ENCODE results near the gene GSG1. TPM values are rescaled to one million over a fixed set of nuclear protein-coding genes. Genes with fewer than 3 reads are reported as not detected.

GSG1 gene
- total RNA-seq, 1 experiment from 2014 or later: 0.22 TPM

DNA sequence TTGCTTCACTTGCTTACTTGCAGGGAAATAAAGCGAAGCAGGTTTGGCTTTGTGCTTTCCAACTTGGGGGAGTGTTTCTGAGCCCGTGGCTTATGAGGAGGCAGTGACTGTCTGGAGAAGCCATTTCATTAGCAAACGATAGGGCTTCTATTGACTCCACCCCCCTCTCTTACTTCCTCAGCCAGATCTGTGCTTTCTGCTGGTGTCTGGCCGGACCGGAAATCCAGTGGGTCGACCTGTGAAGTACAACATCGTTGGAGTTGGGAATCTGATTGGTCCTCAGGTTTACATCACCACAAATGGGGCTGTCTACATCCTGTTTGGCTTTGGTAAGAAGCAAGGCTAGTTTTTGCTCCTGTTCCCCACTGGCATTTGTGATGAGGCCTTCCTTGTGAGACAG, 37.0 kb downstream of the GSG1 start:
- Histone ChIP-seq H3T11ph (ENCODE audit: low read length) (no peak overlapping the region), H3K23ac (ENCODE audit: insufficient read length, low read depth, low read length) (no peak overlapping the region), H3K27me3 (ENCODE audit: insufficient read depth, low read length) (no peaks in the 10 kb centered on the region), H3K9ac (ENCODE audit: extremely low read depth, insufficient read length, low read length) (no peak overlapping the region), H2BK120ac (ENCODE audit: low read depth, low read length, poor library complexity, severe bottlenecking) (no peak overlapping the region), H3K23me2 (ENCODE audit: insufficient read length, low read depth, low read length, poor library complexity, severe bottlenecking) (no peaks in the 10 kb centered on the region), H3K14ac (ENCODE audit: insufficient read depth, low read length) (no peak overlapping the region), H2AFZ (ENCODE audit: low read length) (no peak overlapping the region), H3K4me2 (ENCODE audit: insufficient read depth, insufficient read length, low read length) (no peak overlapping the region), H3K4me1 (ENCODE audit: insufficient read depth, low read length) (no peaks in the 10 kb centered on the region), H4K91ac (ENCODE audit: insufficient read length, low read depth, low read length) (no peak overlapping the region), H3K18ac (ENCODE audit: insufficient read length, low read depth, low read length) (no peak overlapping the region), H4K8ac (replicated peaks; ENCODE audit: insufficient read length, low read depth, low read length) (no peak overlapping the region), H2BK5ac (ENCODE audit: insufficient read length, low read length) (no peak overlapping the region), H4K20me1 (ENCODE audit: control insufficient read depth, insufficient read depth, insufficient read length) (no peaks in the 10 kb centered on the region), H3K79me1 (ENCODE audit: insufficient read depth, low read depth, low read length, poor library complexity, severe bottlenecking) (no peaks in the 10 kb centered on the region), H2BK12ac (ENCODE audit: insufficient read length, low read depth, low read length) (no peak overlapping the region), H2AK5ac (ENCODE audit: insufficient read length, low read length) (no peak overlapping the region), H3K79me2 (ENCODE audit: insufficient read depth, low read length) (0 out of 2 replicates have a peak, but pooled peaks cover 2% of the 10 kb centered on the region), H3K27ac (ENCODE audit: insufficient read length, low read depth, low read length) (no peak overlapping the region), H2BK20ac (ENCODE audit: low read depth, low read length, poor library complexity, severe bottlenecking) (no peak overlapping the region), H3K56ac (ENCODE audit: insufficient read length, low read depth, low read length) (no peak overlapping the region), H3K9me3 (ENCODE audit: control insufficient read depth, low read depth, low read length) (no peaks in the 10 kb centered on the region), H2BK15ac (ENCODE audit: low read depth, low read length) (no peak overlapping the region), H4K5ac (ENCODE audit: insufficient read length, low read depth, low read length) (no peak overlapping the region), H3K4ac (ENCODE audit: low read depth, low read length) (no peak overlapping the region)
- peaks cover 8 to 12% of the 10 kb centered on the region in 2 experiments for H3K4me1 Mint-ChIP-seq
- peaks cover 5 to 38% (median 38%) of the 10 kb centered on the region in 3 experiments; a peak in 6 of 7 replicates for H3K36me3 Mint-ChIP-seq (ENCODE audit: insufficient read depth in 1 of 3, low read depth in 3 of 3)
- TF ChIP-seq, protein P1, sequence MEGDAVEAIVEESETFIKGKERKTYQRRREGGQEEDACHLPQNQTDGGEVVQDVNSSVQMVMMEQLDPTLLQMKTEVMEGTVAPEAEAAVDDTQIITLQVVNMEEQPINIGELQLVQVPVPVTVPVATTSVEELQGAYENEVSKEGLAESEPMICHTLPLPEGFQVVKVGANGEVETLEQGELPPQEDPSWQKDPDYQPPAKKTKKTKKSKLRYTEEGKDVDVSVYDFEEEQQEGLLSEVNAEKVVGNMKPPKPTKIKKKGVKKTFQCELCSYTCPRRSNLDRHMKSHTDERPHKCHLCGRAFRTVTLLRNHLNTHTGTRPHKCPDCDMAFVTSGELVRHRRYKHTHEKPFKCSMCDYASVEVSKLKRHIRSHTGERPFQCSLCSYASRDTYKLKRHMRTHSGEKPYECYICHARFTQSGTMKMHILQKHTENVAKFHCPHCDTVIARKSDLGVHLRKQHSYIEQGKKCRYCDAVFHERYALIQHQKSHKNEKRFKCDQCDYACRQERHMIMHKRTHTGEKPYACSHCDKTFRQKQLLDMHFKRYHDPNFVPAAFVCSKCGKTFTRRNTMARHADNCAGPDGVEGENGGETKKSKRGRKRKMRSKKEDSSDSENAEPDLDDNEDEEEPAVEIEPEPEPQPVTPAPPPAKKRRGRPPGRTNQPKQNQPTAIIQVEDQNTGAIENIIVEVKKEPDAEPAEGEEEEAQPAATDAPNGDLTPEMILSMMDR (conservative IDR thresholded peaks at IDR 0.05): no peak
- no peaks in the 10 kb centered on the region for H3K9me3 Mint-ChIP-seq
- no peak for DNase-seq
- no CpG with 5 or more reads among the region's 7 CpGs for WGBS (ENCODE audit: extremely low coverage, insufficient read length, low lambda C conversion rate)
- no peaks in the 10 kb centered on the region for H3K27me3 Mint-ChIP-seq (ENCODE audit: low read depth)
- no peak overlapping the region for H3K4me3 Mint-ChIP-seq
- no peak overlapping the region for H3K27ac Mint-ChIP-seq
